ENCODE results near the gene DENND5A. TPM values are rescaled to one million over a fixed set of nuclear protein-coding genes. Genes with fewer than 3 reads are reported as not detected.

DENND5A gene
- total RNA-seq, 1 donor from 2014 or later: 44.7 TPM

DNA sequence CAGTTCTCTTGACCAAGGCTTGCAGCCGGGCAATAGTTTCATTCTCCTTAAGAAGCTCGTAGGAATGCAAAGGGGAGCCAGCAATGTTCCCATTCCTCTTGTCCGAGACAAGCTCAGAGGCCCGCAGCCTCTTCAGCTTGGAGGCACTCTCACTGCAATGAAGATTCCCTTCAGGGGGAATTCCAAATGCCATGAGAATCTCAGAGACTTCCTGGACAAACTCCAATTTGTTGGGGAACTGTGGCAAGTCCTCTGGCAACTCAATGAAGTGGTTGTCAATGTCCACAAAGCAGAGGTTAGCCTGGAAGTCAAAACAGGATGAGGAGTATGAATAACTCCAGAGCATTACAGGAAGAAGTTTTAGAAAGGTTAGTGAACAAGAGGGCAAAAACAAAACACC is 84.4 kb downstream of the DENND5A start:
- intact Hi-C loops (cut with micrococcal nuclease): no loop called here

DNA sequence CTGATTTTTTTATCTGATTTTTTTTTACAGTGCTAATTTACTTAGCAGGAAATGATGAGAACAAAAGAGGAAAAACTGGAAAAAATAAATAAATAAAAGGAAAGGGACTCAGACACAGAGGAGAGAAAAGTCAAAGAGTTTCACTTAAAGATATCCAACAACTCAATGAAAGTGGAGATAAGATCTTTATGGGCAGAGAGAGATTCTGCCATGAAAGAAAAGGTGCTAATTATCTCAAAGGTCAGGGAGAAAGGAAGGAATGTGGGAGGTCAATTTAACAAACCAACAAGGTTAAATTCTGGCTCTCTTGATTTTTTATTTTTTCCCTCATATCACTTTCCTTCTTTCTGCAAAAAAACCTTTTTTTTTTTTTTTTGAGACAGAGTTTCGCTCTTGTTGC is 86.0 kb downstream of the DENND5A start:
- intact Hi-C loops (cut with micrococcal nuclease): no loop called here

DNA sequence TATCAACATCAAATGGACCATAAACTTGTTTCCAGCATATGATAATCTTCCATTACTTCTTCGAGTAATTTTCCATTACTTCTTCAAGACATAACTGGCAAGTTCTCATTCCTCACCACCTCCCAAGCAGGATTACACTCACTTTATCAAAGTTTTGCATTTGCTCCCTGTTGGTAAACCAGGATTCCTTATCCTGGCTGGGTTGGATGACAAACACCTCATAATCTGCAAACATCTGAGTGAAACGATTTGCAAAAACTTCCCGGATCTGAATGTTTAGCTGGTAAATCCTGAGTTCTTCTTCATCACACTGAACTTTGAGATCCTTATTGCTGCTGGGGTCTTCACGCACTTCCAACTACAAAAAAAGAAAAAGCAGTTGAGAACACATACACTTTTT is 86.4 kb downstream of the DENND5A start:
- intact Hi-C loops (cut with micrococcal nuclease): no loop called here

DNA sequence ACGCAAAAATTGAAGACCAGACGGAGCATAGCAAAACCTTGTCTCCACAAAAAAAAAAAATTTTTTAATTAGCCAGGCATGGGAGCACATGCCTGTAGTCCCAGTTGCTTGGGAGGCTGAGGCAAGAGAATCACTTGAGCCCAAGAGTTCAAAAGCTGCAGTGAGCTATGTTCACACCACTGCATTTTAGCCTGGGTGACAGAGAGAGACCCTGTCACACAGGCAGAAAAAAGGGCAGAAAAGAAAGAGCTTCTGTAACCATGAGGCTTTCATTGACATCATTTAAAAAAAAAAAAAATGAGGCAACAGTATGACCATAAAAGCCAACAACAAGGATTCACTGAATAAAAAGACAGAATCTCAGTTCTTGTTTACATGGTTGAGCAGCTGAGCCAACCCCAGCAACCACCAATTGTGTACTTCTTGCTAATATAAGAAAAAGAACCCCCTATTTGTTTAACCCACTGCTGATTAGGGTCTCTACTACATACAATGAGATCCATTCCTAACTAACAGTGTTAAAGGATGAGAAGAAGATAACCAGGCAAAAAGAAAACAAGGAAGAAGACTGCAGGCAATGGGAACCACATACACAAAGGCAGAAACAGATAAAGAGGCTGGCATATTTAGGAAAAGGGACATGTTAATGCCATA is 87.6 kb downstream of the DENND5A start:
- intact Hi-C loops (cut with micrococcal nuclease): no loop called here

DNA sequence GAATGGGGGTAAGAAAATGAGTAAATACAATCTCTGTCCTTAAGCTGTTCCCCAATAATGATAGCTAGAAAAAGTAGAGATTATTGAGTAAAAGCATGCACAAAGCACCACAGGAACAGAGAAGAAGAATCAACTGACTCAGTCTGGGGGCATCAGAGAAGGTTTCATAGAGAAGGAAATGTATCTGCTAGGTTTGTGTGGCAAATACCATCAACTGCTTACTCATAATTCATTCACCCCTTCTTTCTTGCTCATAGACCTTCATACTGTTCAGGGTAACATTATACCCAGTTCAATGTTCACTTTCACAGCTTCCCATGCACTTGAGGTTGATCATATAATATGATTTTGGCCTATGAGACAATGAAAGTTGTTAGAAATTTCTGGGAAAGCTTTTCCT is 88.6 kb downstream of the DENND5A start:
- intact Hi-C loops (cut with micrococcal nuclease): no loop called here

DNA sequence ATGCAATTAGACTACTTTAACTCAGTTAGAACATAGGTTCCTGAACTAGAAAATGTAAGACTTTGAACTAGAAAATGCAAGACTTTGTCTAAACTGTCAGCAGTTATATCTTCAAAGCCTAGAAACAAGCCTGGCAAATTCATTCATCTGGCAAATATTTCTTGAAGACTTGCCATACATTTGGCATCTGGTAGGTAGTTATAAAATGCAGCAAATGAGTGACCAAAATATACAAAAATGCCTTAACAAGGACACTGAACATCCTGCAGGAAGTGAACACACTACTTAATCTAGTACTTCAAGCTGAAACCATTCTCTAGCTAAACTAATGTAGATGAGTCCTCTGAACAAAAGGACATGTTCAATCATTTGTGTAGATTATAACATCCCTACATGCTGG is 89.0 kb downstream of the DENND5A start:
- intact Hi-C loops (cut with micrococcal nuclease): no loop called here

DNA sequence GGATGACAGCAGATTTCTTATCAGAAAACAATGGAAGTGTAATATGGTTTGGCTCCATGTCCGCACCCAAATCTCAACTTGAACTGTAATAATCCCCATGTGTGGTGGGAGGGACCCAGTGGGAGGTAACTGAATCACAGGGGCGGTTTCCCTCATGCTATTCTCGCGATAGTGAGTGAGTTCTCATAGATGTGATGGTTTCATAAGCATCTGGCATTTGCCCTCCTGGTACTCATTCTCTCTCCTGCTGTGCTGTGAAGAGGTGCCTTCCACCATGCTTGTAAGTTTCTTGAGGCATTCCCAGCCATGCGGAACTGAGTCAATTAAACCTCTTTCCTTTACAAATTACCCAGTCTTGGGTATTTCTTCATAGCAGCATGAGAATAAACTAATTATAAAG is 92.8 kb downstream of the DENND5A start:
- intact Hi-C loops (cut with micrococcal nuclease): no loop called here

DNA sequence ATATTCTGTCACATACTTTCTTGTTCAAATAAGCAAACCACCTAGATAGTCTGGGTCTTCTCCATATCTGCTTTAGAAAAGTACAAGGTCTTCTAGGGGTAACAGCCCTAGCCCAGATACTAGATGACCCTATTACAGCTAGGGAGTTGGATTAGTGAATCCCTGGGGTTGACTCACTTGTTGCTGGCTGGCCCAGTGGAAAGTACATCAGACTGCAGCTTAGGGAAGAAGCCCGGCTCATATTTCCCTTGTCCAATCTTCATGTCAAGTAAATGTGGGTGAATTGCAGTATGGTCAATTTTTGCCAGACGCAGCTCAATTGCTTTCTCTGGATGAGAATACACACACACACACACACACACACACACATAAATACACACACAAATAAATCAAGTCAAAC is 94.7 kb downstream of the DENND5A start:
- intact Hi-C loops (cut with micrococcal nuclease): no loop called here

DNA sequence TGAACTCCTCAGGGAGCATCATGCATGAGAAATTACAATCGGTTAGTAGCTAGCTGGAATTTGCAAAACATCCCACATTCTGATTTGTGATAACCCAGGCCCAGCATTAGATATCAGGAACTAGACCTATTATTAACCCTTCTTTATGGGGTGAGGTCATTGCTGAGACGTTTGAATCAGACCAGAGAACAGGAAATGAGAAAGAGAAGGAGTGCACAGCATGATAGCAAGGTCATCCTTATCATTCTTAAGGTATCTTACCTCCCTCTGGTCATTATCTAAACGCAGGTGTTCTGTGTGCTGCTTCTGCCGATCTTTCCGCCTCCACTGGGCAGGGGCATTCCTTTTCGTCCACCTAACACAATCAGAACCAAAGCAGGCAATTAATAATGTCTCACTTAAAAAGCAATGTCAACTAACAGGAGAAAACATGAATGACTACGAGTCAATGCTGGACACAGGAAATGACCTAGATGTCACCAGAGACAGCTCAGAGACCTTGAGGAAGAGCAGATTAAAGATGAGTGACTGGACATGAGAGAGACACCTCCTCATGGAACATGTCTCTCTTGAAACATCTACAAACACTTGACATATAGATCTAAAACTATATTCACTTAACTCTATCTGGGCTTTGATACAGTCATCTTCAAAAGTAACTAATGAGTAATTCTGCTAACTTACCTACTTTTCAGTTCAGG is 95.4 kb downstream of the DENND5A start:
- intact Hi-C loops (cut with micrococcal nuclease): loop anchor here (10.0 kb wide), 1 partner anchor 95 kb away; the partner anchor contains the start of gene DENND5A

DNA sequence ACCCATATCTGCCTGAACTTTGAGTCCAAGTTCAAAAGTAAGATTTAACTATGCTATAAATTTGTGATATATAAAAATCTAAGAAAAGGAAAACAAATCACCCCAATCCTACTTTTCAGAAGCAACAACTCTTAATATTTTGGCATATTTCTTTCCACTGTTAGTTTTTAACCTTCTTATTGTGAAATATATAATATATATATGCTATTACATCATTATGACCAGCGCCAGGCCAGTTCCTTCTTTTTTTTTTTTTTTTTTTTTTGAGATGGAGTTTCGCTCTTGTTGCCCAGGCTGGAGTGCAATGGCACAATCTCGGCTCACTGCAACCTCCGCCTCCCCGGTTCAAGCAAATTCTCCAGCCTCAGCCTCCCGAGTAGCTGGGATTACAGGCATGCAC is 103.2 kb downstream of the DENND5A start:
- intact Hi-C loops (cut with micrococcal nuclease): loop anchor here (10.0 kb wide), 1 partner anchor 103 kb away; the partner anchor contains the start of gene DENND5A

DNA sequence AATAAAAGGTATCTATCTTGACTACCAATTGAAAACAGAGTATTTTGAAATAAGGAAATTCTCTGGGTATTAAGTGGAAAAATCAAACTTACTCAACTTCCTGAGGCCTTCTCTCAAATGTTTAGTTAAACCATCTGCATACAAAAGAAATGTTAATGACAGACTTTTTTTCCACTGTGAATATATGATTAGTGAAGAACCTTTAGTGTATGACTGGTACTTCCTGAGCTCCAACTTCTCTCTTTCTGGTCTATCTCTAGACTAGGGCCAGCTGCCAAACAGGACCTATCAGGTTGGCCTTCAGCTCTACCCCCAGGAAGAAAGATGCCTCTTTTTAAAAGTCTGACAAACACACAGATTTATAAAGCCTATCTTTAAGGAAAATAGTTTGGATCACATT is 105.0 kb downstream of the DENND5A start:
- intact Hi-C loops (cut with micrococcal nuclease): loop anchor here (10.0 kb wide), 1 partner anchor 105 kb away; the partner anchor contains the start of gene DENND5A

DNA sequence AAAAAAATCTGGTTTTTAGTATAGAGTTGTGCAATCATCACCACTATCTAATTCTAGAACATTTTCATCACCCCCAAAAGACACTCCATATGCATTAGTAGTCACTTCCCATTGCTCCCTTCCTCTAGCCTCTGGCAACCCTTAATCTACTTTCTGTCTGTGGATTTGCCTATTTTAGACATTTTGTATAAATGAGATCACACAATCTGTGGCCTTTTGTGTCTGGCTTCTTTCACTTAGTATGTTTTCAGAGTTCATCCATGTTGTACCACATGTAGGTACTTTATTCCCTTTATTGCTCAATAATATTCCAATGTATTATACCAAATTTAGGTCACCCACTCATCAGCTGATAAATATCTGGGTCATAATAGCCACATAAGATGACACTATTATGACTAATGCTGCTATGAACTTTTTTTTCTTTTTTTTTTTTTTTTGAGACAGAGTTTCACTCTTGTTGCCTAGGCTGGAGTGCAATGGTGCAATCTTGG is 106.2 kb downstream of the DENND5A start:
- intact Hi-C loops (cut with micrococcal nuclease): no loop called here

DNA sequence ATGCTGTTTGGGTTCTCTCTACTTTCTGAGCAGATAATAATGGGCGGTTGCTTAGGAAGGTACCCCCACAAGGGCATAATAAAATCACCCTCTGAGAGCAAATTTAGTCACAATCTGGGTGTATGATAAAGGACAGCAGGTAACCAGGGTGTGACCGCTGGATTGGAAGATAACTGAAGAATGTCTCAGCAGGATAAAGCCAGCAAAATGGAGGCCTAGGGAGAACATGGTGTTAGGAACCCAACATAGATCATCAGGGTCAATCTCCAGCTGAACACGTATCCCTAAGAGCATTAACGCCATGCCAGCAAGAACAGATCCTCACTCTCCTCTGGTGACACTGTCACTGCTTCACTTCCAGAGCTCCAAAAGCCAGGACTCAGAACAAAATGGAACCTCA is 109.2 kb downstream of the DENND5A start:
- intact Hi-C loops (cut with micrococcal nuclease): no loop called here

DNA sequence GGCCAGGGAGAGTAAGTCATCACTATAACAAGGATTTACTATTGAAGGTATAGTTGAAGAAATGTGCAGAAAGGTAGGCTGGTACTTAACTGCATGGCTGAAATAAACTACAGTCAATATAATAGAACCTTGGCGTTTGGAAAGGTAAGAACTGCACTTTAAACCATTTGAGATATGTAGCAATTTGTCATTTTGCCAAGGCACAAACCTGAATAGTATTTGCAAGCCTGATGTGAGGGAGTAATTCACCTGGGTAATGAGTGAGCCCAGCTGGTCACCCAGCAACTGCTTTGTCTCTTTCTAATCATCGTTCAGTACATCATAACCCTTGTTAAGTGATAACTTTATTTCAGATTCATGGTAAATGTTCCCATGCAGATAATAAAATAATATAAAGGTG is 111.5 kb downstream of the DENND5A start:
- intact Hi-C loops (cut with micrococcal nuclease): no loop called here

DNA sequence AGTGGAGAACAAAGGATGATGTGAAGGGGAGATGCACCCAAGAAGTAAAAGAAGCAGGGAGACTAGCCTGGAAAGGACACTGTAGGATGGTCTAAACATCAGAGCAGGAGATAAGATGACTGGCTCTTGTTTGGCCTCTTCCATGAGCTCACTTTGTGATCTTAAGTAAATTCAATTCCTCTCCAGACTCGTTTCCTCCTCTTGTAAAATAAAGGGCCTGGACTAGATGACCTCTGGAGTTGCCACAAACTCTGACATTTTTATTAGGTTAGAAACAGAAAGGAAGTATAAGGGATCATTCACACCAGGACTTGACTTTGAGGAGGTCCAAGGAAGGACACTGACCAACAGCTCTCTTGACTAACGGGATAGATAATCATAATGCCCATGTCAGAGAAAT is 113.5 kb downstream of the DENND5A start:
- intact Hi-C loops (cut with micrococcal nuclease): no loop called here

DNA sequence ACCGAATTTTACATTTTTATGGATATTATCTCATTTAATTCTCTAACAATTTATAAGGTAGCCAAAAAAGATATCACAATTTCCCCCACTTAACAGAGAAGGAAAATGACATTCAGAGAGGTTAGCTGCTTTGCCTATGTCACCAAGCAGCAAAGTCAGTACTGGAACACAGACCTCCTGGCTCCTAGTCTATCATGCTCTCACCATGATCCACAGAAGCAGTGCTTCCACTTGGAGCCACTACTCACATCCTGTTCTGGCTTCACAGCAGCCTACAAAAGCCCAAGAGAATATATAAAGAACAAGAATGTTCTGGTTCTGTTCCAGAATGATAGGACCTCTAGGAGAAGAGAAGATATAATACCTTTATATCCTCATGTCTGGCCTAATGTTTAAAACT is 114.2 kb downstream of the DENND5A start:
- intact Hi-C loops (cut with micrococcal nuclease): no loop called here

DNA sequence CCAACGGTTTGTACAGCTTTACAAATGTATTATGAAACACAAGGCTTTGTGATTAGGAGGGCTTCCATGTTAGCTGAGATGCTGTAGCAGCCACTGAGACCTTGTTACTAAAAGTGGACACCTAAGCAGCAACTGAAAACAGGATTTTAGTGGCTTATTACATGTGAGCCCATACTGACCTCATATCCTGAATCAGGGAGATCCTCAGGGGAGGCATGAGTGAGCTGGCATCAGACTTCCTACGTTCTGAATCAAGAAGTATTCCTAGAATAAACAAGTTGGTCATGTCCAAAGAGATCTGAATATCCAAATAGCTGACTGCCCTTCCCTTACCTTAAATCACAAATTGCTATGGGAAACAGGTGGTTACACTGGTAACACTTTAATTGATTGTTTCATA is 114.6 kb downstream of the DENND5A start:
- intact Hi-C loops (cut with micrococcal nuclease): no loop called here

DNA sequence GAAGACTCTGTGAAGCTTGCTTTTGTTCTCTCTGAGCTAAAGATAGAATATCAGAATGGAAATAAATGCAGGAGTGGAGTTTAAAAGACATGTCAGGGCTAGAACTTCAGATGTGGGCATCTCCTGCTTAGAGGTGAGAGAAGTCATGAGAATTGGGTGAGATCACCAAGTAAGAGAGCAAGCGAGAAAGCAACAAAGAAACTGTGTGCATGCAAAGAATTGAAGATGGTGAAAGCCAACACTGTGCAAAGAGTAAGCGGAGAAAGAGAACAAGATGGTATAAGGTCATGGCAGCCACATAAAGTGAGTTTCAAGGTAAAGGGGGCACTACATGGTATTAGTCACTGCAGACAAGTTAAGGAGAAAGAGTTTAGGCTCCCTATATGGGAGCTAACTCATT is 116.4 kb downstream of the DENND5A start:
- intact Hi-C loops (cut with micrococcal nuclease): no loop called here

DNA sequence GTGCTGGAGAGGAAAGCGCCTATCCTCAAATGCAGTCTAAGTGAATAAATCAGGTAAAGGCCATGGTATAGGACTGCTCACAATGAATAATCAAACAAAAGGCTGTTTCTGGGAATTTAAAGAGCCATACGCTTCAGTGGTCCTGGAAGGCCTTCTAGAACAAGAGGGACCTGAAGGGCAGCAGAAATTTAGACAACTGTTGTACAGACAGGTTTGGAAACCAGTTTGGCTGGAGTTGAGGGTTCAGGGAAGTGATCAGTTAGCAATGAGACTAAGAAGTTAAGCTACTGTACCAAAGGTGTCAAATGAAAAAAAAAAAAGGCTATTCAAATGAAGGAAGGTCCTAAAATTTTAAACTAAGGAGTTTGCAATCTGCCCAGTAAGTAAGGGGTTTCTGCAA is 117.1 kb downstream of the DENND5A start:
- intact Hi-C loops (cut with micrococcal nuclease): no loop called here

DNA sequence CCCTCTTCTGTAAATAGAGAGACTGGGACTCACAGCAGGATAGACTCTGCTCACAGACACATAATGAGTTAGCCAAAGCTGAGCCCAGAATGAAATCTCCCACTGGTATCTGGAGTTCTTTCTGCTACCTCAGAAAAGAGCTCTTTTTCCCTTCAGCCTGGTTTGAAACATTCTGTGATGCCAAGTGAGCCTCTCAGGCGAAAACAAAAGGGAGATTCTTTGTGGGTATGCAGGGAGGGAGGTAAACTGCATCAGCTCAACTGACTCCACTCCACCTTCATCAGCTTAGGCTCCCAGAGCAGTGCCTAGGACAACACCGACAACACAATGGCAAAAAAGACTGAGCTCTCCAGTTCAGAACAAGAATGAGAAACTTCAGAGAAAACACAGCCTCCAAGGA is 118.7 kb downstream of the DENND5A start:
- intact Hi-C loops (cut with micrococcal nuclease): no loop called here

DNA sequence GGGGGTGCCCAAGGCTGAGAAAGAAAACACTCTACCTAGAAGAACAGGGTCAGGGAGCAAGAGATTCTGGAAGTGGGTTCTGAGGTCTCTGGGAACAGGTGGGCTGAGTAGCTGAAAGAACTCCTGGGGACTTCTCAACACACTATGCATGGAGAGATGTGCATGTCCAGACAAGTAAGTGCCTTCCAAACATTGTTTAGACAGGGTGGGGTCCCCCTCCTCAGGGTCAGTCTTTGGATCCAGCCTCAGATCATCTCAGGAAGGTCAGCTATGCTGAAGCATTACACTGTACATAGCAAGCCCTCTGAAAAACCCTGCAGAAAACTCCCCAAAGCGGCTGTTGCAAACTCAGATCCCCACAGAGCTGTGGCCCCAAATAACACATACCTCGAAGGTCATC is 119.9 kb downstream of the DENND5A start:
- intact Hi-C loops (cut with micrococcal nuclease): no loop called here

DNA sequence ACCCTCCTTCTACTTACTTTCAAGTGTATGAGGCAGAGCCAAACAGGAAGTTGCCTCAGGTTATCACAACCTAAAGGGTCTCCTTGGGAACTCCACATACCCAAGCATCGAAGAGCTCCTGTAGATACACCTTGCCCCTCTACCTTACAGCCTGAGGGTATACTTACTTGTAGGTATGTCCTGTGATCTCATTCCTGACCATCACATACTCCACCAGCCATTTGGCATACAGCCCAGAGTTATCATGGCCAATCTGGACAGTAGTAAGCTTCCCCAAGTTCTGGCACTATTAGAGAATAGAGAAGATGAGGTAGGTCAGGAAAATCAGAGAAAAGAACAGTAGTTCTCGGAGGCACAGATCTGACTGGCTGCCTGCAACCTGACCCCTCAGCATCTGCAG is 120.3 kb downstream of the DENND5A start:
- intact Hi-C loops (cut with micrococcal nuclease): no loop called here

DNA sequence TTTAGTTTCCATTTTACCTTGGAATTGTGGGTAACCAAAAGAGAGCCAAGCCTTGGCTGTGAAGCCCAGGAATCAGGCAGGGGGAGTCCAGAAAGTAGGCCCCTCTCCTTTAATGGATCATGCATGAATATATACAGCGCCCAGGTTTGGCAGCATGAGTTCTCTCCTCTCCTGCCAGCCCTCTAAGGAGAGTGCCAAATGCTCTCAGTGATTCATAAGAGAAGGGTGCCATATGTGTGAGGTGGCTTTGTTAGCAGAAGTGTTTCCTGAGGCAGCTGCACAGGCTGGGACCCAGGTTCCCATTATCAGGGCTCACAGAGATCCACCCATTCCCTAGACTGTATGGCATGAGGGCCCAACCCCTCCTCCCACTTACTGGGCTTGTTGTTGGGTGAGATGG is 121.4 kb downstream of the DENND5A start:
- intact Hi-C loops (cut with micrococcal nuclease): no loop called here
